Measurements from ENCODE around the gene PCDHB9.
"Not testable (repeated sequence)": the region's sequence is repeated elsewhere in the genome, so short reads cannot be mapped to it uniquely, and the experiment has no call there.

PCDHB9 gene

DNA sequence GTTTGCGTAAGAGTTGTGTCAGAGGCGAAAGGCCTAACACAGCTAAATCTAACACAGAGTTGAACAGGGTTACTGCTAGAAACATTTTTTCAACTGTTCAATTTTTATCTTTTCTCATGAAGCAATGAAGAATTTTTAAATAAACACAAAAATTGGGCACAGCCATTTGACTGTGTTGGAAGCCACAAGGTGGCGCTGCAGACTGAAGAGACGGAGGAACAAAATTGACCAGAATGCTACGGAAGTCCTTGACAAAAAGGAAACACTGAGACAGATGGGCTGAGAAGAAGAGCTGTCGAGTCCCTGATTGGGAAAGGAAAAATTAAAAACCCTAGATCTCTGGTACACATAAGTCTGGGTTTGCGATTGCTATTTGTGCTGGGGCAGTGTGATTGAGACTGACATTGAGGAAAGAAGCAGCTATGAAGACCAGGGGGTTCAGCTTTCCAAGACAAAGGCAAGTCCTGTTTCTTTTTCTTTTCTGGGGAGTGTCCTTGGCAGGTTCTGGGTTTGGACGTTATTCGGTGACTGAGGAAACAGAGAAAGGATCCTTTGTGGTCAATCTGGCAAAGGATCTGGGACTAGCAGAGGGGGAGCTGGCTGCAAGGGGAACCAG lies at the start of gene PCDHB9:
PCDHB9 (plus strand) TSS at position 265 of the 616 bp plus-strand sequence; CDS start at position 423, 158 bp downstream.
- Histone ChIP-seq H3K4me3 (ENCODE audit: low read length) (no peak within 1 kb of the TSS), H3K36me3 (ENCODE audit: insufficient read depth, low read depth, low read length) (no peaks in the 10 kb centered on the region), H3K27ac (ENCODE audit: low read length) (no peak within 1 kb of the TSS), H3K27me3 (ENCODE audit: insufficient read depth, low read length) (no peaks in the 10 kb centered on the region), H3K4me1 (ENCODE audit: insufficient read depth, low read length) (no peaks in the 10 kb centered on the region), H3K9ac (ENCODE audit: low read depth, low read length) (no peak within 1 kb of the TSS), H3K9me3 (ENCODE audit: insufficient read depth, low read depth, low read length) (peaks cover 12% of the 10 kb centered on the region)

GRCh38 chr5:141137346-141137745 lies 49.6 kb upstream of the PCDHB9 start:
- not testable (repeated sequence) for H3K27me3 ChIP-seq (ENCODE audit: insufficient read depth, low read length); H3K4me3 ChIP-seq (ENCODE audit: low read length); H3K27ac ChIP-seq (ENCODE audit: low read length); H3K4me1 ChIP-seq (ENCODE audit: insufficient read depth, low read length); H3K36me3 ChIP-seq (ENCODE audit: insufficient read depth, low read depth, low read length); H3K9ac ChIP-seq (ENCODE audit: low read depth, low read length)
- H3K9me3 ChIP-seq (ENCODE audit: insufficient read depth, low read depth, low read length), result peaks cover 58% of the 10 kb centered on the region

DNA sequence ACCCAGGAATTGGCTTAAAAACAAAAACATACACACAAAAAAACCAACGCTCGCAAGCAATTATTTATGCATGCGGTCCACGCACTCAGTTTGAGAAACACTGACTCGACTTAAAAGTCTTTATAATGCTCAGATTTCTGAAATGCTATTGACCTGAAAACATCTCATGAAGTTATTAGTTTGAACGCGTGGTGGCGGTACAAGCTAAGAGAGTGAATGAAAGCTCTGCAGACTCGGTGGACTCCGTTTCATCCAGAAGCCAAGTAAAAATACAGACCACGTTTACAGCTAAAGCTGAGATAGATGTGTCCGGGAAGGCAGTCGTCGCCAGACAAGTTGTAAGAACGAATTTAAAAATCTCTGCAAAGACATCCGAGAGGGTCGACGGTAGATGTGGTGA lies 37.1 kb upstream of the PCDHB9 start, which contains the start of gene PCDHB6:
PCDHB6 (plus strand) TSS at position 246 of the 400 bp plus-strand sequence. CDS start 201 bp downstream, outside the sequence.
- H3K4me1 ChIP-seq (ENCODE audit: insufficient read depth, low read length), result no peaks in the 10 kb centered on the region
- H3K36me3 ChIP-seq (ENCODE audit: insufficient read depth, low read depth, low read length), result no peaks in the 10 kb centered on the region
- peaks cover 22% of the 10 kb centered on the region; the same call in 1 of the 2 replicates for H3K9me3 ChIP-seq (ENCODE audit: insufficient read depth, low read depth, low read length)
- no peak within 1 kb of the TSS for H3K9ac ChIP-seq (ENCODE audit: low read depth, low read length)
- H3K27ac ChIP-seq (ENCODE audit: low read length), result no peak within 1 kb of the TSS
- H3K4me3 ChIP-seq (ENCODE audit: low read length), result no peak within 1 kb of the TSS
- H3K27me3 ChIP-seq (ENCODE audit: insufficient read depth, low read length), result no peaks in the 10 kb centered on the region

GRCh38 chr5:141150224-141150992 lies 36.6 kb upstream of the PCDHB9 start:
- H3K4me1 ChIP-seq (ENCODE audit: insufficient read depth, low read length), result no peaks in the 10 kb centered on the region
- H3K4me3 ChIP-seq (ENCODE audit: low read length), result no peak overlapping the region
- H3K9ac ChIP-seq (ENCODE audit: low read depth, low read length), result no peak overlapping the region
- no peak overlapping the region for H3K27ac ChIP-seq (ENCODE audit: low read length)
- peaks cover 26% of the 10 kb centered on the region; the same call in 1 of the 2 replicates for H3K9me3 ChIP-seq (ENCODE audit: insufficient read depth, low read depth, low read length)
- H3K36me3 ChIP-seq (ENCODE audit: insufficient read depth, low read depth, low read length), result no peaks in the 10 kb centered on the region
- no peaks in the 10 kb centered on the region for H3K27me3 ChIP-seq (ENCODE audit: insufficient read depth, low read length)

GRCh38 chr5:141150993-141151325 lies 36.0 kb upstream of the PCDHB9 start:
- no peaks in the 10 kb centered on the region for H3K4me1 ChIP-seq (ENCODE audit: insufficient read depth, low read length)
- H3K27ac ChIP-seq (ENCODE audit: low read length), result no peak overlapping the region
- H3K9ac ChIP-seq (ENCODE audit: low read depth, low read length), result no peak overlapping the region
- H3K36me3 ChIP-seq (ENCODE audit: insufficient read depth, low read depth, low read length), result no peaks in the 10 kb centered on the region
- no peaks in the 10 kb centered on the region for H3K27me3 ChIP-seq (ENCODE audit: insufficient read depth, low read length)
- peaks cover 30% of the 10 kb centered on the region; the same call in 1 of the 2 replicates for H3K9me3 ChIP-seq (ENCODE audit: insufficient read depth, low read depth, low read length)
- H3K4me3 ChIP-seq (ENCODE audit: low read length), result no peak overlapping the region

DNA sequence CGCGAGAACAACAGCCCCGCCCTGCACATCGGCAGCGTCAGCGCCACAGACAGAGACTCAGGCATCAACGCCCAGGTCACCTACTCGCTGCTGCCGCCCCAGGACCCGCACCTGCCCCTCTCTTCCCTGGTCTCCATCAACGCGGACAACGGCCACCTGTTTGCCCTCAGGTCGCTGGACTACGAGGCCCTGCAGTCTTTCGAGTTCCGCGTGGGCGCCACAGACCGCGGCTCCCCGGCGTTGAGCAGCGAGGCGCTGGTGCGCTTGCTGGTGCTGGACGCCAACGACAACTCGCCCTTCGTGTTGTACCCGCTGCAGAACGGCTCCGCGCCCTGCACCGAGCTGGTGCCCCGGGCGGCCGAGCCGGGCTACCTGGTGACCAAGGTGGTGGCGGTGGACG lies 35.3 kb upstream of the PCDHB9 start:
- peaks cover 31% of the 10 kb centered on the region; the same call in 1 of the 2 replicates for H3K9me3 ChIP-seq (ENCODE audit: insufficient read depth, low read depth, low read length)
- not testable (repeated sequence) for H3K4me3 ChIP-seq (ENCODE audit: low read length); H3K27me3 ChIP-seq (ENCODE audit: insufficient read depth, low read length); H3K9ac ChIP-seq (ENCODE audit: low read depth, low read length); H3K27ac ChIP-seq (ENCODE audit: low read length); H3K4me1 ChIP-seq (ENCODE audit: insufficient read depth, low read length); H3K36me3 ChIP-seq (ENCODE audit: insufficient read depth, low read depth, low read length)

- not testable (repeated sequence) for H3K36me3 ChIP-seq (ENCODE audit: insufficient read depth, low read depth, low read length); H3K4me3 ChIP-seq (ENCODE audit: low read length); H3K9ac ChIP-seq (ENCODE audit: low read depth, low read length); H3K4me1 ChIP-seq (ENCODE audit: insufficient read depth, low read length); H3K27me3 ChIP-seq (ENCODE audit: insufficient read depth, low read length); H3K27ac ChIP-seq (ENCODE audit: low read length)
- peaks cover 36% of the 10 kb centered on the region; the same call in 1 of the 2 replicates for H3K9me3 ChIP-seq (ENCODE audit: insufficient read depth, low read depth, low read length)
Measured at GRCh38 chr5:141152096-141152495, 34.9 kb upstream of the PCDHB9 start.

- H3K4me3 ChIP-seq (ENCODE audit: low read length), result no peak overlapping the region
- no peak overlapping the region for H3K27ac ChIP-seq (ENCODE audit: low read length)
- no peaks in the 10 kb centered on the region for H3K36me3 ChIP-seq (ENCODE audit: insufficient read depth, low read depth, low read length)
- H3K9me3 ChIP-seq (ENCODE audit: insufficient read depth, low read depth, low read length), result peaks cover 39% of the 10 kb centered on the region; the same call in 1 of the 2 replicates
- H3K9ac ChIP-seq (ENCODE audit: low read depth, low read length), result no peak overlapping the region
- H3K27me3 ChIP-seq (ENCODE audit: insufficient read depth, low read length), result no peaks in the 10 kb centered on the region
- no peaks in the 10 kb centered on the region for H3K4me1 ChIP-seq (ENCODE audit: insufficient read depth, low read length)
Measured at GRCh38 chr5:141155540-141156374, 31.2 kb upstream of the PCDHB9 start.

GRCh38 chr5:141157356-141157755 lies 29.6 kb upstream of the PCDHB9 start:
- not testable (repeated sequence) for H3K36me3 ChIP-seq (ENCODE audit: insufficient read depth, low read depth, low read length); H3K27ac ChIP-seq (ENCODE audit: low read length); H3K4me1 ChIP-seq (ENCODE audit: insufficient read depth, low read length); H3K9ac ChIP-seq (ENCODE audit: low read depth, low read length); H3K4me3 ChIP-seq (ENCODE audit: low read length); H3K27me3 ChIP-seq (ENCODE audit: insufficient read depth, low read length)
- H3K9me3 ChIP-seq (ENCODE audit: insufficient read depth, low read depth, low read length), result peaks cover 41% of the 10 kb centered on the region; the same call in 1 of the 2 replicates

DNA sequence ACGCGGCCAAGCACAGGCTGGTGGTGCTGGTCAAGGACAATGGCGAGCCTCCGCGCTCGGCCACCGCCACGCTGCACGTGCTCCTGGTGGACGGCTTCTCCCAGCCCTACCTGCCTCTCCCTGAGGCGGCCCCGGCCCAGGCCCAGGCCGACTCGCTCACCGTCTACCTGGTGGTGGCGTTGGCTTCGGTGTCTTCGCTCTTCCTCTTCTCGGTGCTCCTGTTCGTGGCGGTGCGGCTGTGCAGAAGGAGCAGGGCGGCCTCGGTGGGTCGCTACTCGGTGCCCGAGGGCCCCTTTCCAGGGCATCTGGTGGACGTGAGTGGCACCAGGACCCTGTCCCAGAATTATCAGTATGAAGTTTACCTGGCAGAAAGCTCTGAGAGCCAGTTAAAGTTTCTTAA lies 29.1 kb upstream of the PCDHB9 start:
- H3K36me3 ChIP-seq (ENCODE audit: insufficient read depth, low read depth, low read length); H3K9ac ChIP-seq (ENCODE audit: low read depth, low read length); H3K4me3 ChIP-seq (ENCODE audit: low read length); H3K27ac ChIP-seq (ENCODE audit: low read length); H3K27me3 ChIP-seq (ENCODE audit: insufficient read depth, low read length); H3K4me1 ChIP-seq (ENCODE audit: insufficient read depth, low read length): not testable (repeated sequence)
- peaks cover 47% of the 10 kb centered on the region; the same call in 1 of the 2 replicates for H3K9me3 ChIP-seq (ENCODE audit: insufficient read depth, low read depth, low read length)

DNA sequence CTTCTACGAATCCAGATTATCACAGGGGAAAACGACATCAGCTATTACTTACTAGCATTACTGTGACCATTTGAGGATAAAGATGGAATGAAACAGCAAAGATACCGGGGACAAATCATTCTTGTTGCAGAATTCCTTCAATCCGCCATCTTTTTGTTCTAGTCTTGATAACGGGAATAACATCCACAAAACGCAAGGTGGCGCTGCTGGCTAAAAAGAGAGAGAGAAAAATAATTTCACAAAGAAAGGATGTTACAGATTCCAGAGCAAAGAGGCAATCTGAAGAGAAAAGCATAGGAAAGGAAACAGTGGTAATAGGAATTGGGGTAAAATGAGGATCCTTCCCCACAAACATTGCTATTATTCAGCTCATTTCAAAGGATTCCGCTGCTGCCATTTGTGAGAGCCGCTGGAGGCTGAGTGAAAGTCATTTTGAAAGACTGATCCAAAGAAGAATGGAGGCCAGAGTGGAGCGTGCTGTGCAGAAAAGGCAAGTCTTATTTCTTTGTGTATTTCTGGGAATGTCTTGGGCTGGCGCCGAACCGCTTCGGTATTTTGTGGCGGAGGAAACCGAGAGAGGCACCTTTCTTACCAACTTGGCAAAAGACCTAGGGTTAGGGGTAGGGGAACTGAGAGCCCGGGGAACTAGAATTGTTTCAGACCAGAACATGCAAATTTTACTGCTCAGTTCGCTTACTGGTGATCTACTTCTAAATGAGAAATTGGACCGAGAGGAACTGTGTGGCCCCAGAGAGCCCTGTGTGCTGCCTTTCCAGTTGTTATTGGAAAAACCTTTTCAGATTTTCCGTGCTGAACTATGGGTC lies 14.4 kb upstream of the PCDHB9 start, which contains the start of gene PCDHB7:
PCDHB7 (plus strand) TSS at position 264 of the 824 bp plus-strand sequence; CDS start at position 456, 192 bp downstream.
- Histone ChIP-seq H3K9me3 (ENCODE audit: insufficient read depth, low read depth, low read length) (peaks cover 28% of the 10 kb centered on the region; the same call in 1 of the 2 replicates), H3K9ac (ENCODE audit: low read depth, low read length) (no peak within 1 kb of the TSS), H3K4me1 (ENCODE audit: insufficient read depth, low read length) (no peaks in the 10 kb centered on the region), H3K36me3 (ENCODE audit: insufficient read depth, low read depth, low read length) (no peaks in the 10 kb centered on the region), H3K4me3 (ENCODE audit: low read length) (no peak within 1 kb of the TSS), H3K27ac (ENCODE audit: low read length) (no peak within 1 kb of the TSS), H3K27me3 (ENCODE audit: insufficient read depth, low read length) (no peaks in the 10 kb centered on the region)
